ENCODE results near the gene QRICH2. TPM values are rescaled to one million over a fixed set of nuclear protein-coding genes. Genes with fewer than 3 reads are reported as not detected.
A peak's percentile ranks its signal among the peaks of the same experiment; 100 is the strongest.
"Not testable (repeated sequence)": the region's sequence is repeated elsewhere in the genome, so short reads cannot be mapped to it uniquely, and the experiment has no call there.

QRICH2 gene
- total RNA-seq, 4 donors from 2014 or later: 1.2 to 1.8 (median 1.6) TPM

GRCh38 chr17:76307299-76307965, 644 bp downstream of the QRICH2 start:
- DNase-seq (ENCODE audit: low spot score): no peak
- peak; percentile 18 for ATAC-seq (ENCODE audit: low FRiP score)
- no peak for TF ChIP-seq CTCF (IDR thresholded peaks at IDR 0.05)

- not testable (repeated sequence) for DNase-seq (ENCODE audit: low spot score); ATAC-seq (ENCODE audit: low FRiP score)
These were observed 3.0 kb downstream of the QRICH2 start for GRCh38 chr17:76305135-76305454.

GRCh38 chr17:76304226-76305134, 3.6 kb downstream of the QRICH2 start:
- DNase-seq (ENCODE audit: low spot score) (no peak), ATAC-seq (ENCODE audit: low FRiP score) (peak; percentile 39)

DNA sequence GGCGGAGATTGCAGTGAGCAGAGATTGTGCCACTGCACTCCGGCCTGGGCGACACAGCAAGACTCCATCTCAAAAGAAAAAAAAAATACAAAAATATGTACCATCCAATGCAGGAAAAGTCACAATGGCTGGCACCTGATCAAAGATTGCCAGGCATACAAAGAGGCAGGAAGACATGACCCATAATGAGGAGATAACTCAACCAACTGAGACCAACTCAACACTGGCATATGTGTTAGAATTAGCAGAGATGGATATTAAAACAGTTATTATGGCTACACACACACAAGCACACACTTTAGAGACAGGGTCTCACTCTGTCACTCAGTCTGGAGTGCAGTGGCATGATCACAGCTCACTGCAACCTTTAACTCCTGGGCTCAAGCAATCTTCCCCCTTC, 10.6 kb downstream of the QRICH2 start:
- DNase-seq (ENCODE audit: low spot score) (no peak), ATAC-seq (ENCODE audit: low FRiP score) (no peak)
- TF ChIP-seq CTCF (IDR thresholded peaks at IDR 0.05): no peak

More at GRCh38 chr17:76304226-76305134, 3.6 kb downstream of the QRICH2 start:
- TF ChIP-seq CTCF (IDR thresholded peaks at IDR 0.05): no peak

GRCh38 chr17:76296889-76297288, 11.2 kb downstream of the QRICH2 start:
- no peak for ATAC-seq (ENCODE audit: low FRiP score)
- TF ChIP-seq CTCF (IDR thresholded peaks at IDR 0.05): no peak
- no peak for DNase-seq (ENCODE audit: low spot score)

DNA sequence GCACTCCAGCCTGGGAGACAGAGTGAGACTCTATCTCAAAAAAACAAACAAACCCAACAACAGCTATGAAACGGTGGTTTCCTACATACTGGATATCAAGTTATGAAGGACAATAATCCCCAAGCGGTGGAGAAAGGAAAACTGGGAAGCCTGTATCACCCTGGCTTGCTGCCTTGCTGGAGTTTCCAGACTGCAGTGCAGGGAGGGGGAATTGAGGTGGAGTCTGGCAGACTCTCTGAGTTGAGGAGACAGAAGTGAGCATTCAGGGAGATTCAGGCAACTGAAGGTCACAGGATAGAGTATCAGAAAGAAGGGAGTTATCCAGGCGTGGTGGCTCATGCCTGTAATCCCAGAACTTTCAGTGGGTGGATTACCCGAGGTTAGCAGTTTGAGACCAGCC, 11.9 kb downstream of the QRICH2 start:
- no peak for ATAC-seq (ENCODE audit: low FRiP score)
- no peak for TF ChIP-seq CTCF (IDR thresholded peaks at IDR 0.05)
- no peak for DNase-seq (ENCODE audit: low spot score)

DNA sequence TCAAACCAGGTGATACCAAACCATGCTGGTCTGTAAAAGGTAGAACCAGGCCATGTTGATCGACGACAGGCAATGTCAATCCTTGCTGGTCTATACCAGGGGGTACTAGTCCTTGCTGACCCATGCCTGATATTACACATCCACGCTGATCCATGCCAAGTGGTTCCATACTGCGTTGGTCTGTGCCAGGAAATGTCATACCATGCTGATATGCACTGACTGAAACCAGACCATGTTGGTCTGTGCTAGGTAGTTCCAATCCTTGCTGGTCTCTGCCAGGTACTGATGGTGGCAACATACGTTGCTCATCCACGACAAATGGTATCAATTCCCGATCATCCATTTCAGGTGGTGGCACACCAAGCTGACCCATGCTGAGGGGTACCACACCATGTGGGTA, 15.0 kb downstream of the QRICH2 start:
- ATAC-seq (ENCODE audit: low FRiP score) (no peak), DNase-seq (ENCODE audit: low spot score) (no peak)
- no peak for TF ChIP-seq CTCF (IDR thresholded peaks at IDR 0.05)

Data from omental fat pad (tissue), 4 donors.